Measurements from ENCODE around the gene TPM2. TPM values are rescaled to one million over a fixed set of nuclear protein-coding genes. Genes with fewer than 3 reads are reported as not detected.

TPM2 gene
- total RNA-seq, 5 donors from 2014 or later (not counting 1 experiment from before 2014, with no cell fraction given): 21.4 to 66.0 (median 57.5) TPM

DNA sequence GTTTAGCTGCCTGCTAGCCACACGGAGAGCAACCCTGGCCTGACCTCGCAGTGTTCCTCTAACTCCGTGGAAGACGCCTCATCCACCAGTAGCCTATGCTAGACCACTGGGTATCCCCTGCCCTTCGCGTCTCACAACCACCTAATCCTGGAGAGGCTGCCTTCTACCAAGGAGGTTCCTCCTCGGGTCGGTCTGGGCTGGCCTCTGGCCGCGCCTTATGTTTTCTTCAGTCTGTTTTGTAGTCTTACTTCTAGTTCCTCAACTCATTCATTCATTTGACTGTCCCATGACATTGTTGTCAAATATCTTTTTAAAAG lies 1.6 kb upstream of the TPM2 start:
- DNase-seq: no peak
- 59% methylated on average over 10 of the region's 10 CpGs for WGBS (ENCODE audit: insufficient coverage)
- peaks cover 25 to 29% (median 28%) of the 10 kb centered on the region in 3 donors for H3K4me1 Mint-ChIP-seq
- H3K9me3 Mint-ChIP-seq: no peaks in the 10 kb centered on the region
- Histone ChIP-seq H3K4me3 (ENCODE audit: control insufficient read depth in 1 of 2, extremely low read depth in 1 of 2, low read length in 1 of 2) (peak overlapping the region; percentile 61 to 74), H3K27me3 (replicated peaks in 1 of 2; ENCODE audit: control insufficient read depth in 2 of 2, extremely low read depth in 1 of 2, insufficient read depth in 2 of 2, low read length in 1 of 2) (no peaks in the 10 kb centered on the region), H3K27ac (ENCODE audit: low read length) (peak overlapping the region; percentile 48), H3K4me1 (ENCODE audit: control insufficient read depth in 1 of 2, extremely low read depth in 1 of 2, insufficient read depth in 2 of 2, low read length in 2 of 2) (peaks cover 2 to 27% of the 10 kb centered on the region in 2 experiments), H3K36me3 (ENCODE audit: control insufficient read depth in 2 of 2, extremely low read depth in 1 of 2, insufficient read depth in 1 of 2, low read length in 1 of 2) (peaks cover 0 to 3% of the 10 kb centered on the region in 2 donors), H3K9me3 (no peaks in the 10 kb centered on the region)
- H3K4me3 Mint-ChIP-seq: peak overlapping the region; percentile 82 to 87 (median 83)
- POLR2A ChIA-PET: interaction anchor here in 1 of 2 donors (0.6 kb wide), 1 partner anchor 87 kb away, joined by 4 read pairs; no protein-coding TSS in a partner anchor
- H3K27ac Mint-ChIP-seq: peak overlapping the region; percentile 80 to 84
- no peak for ATAC-seq (replicated peaks in 1 of 4)
- H3K36me3 Mint-ChIP-seq: peaks cover under 1% of the 10 kb centered on the region
- CTCF ChIA-PET: no interaction called here
- no peaks in the 10 kb centered on the region for H3K27me3 Mint-ChIP-seq

DNA sequence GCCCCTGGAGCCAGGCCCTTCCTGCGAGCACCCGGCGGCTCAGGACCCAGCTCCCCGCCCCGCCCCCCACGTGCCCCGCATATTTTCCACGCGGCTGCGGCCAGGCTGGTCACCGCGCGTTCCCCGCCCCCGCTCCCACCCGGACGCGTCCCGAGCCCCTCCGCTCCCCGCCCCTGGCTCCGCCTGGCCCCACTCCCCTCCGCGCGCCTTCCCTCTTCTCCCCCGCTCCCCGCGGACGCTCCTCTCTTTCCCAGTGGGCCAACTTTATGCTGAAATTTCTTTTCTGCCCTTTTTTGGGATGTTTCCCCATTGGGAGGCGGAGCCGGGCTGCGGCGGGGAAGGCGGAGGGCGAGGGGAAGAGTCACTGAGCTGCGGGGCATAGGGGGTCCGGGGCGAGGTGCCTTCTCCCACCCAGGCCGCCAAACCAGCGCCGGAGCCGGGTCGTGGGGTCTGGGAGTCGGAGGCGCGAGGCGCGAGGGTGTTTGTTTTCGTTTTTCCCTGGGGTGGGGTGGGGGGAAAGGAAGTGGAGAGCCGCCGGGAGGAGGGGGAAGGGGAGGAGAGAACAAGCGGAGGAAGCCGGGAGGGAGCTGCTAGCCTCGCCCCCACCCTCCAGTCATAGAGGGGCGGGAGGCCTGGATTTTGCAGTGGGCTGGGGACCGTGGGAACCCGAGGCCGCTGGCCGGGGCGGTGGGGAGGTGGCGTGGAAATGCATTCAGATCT lies 1.0 kb upstream of the TPM2 start:
- Mint-ChIP-seq H3K4me1 (peaks cover 23 to 28% (median 27%) of the 10 kb centered on the region in 3 donors), H3K9me3 (no peaks in the 10 kb centered on the region), H3K4me3 (peak overlapping the region; percentile 82 to 87 (median 83)), H3K27me3 (no peaks in the 10 kb centered on the region), H3K27ac (peak overlapping the region; percentile 80 to 84), H3K36me3 (no peaks in the 10 kb centered on the region)
- H3K27me3 ChIP-seq (replicated peaks in 1 of 2; ENCODE audit: control insufficient read depth in 2 of 2, extremely low read depth in 1 of 2, insufficient read depth in 2 of 2, low read length in 1 of 2): no peaks in the 10 kb centered on the region
- H3K36me3 ChIP-seq (ENCODE audit: control insufficient read depth in 2 of 2, extremely low read depth in 1 of 2, insufficient read depth in 1 of 2, low read length in 1 of 2): peaks cover 0 to 2% of the 10 kb centered on the region in 2 donors
- peak overlapping the region; percentile 61 to 74 for H3K4me3 ChIP-seq (ENCODE audit: control insufficient read depth in 1 of 2, extremely low read depth in 1 of 2, low read length in 1 of 2)
- ATAC-seq (replicated peaks in 1 of 4) (peak; percentile 65 to 73 (median 66)), DNase-seq (peak in 17 of 35 experiments; percentile 4 to 45 (median 16))
- no peaks in the 10 kb centered on the region for H3K9me3 ChIP-seq
- peaks cover 2 to 26% of the 10 kb centered on the region in 2 experiments for H3K4me1 ChIP-seq (ENCODE audit: control insufficient read depth in 1 of 2, extremely low read depth in 1 of 2, insufficient read depth in 2 of 2, low read length in 2 of 2)
- ChIA-PET CTCF (interaction anchor here in 1 of 2 donors (0.6 to 1.3 kb wide), 3 partner anchors 33 to 51 kb away, joined by 3 read pairs; partner anchors contain the start of genes CCDC107 and RMRP), POLR2A (interaction anchor here in 1 of 2 donors (0.6 to 0.7 kb wide), 2 partner anchors 43 to 86 kb away, joined by 3 to 4 read pairs; no protein-coding TSS in a partner anchor)
- under 1% methylated on average over 38 of the region's 61 CpGs for WGBS (ENCODE audit: insufficient coverage)
- H3K27ac ChIP-seq (ENCODE audit: low read length): peak overlapping the region; percentile 48

DNA sequence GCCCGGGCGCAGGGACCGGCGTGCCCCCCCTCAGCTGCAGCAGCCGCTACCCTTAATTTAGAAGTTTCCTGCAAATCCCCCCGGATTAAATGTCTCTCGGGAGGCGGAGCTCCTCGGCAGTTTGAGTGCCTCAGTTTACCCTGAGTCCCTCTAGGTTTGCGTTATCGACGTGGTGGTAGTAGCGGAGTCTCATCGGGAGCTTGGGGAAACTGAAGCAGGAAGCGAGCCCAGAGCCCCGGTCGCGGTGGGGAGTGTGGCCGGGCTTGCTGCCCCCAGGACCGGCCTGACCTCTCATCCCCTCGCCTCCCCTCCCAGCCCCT lies 529 bp upstream of the TPM2 start:
- WGBS (ENCODE audit: insufficient coverage): 6% methylated on average over 17 of the region's 21 CpGs
- Histone ChIP-seq H3K4me1 (ENCODE audit: control insufficient read depth in 1 of 2, extremely low read depth in 1 of 2, insufficient read depth in 2 of 2, low read length in 2 of 2) (peaks cover 2 to 26% of the 10 kb centered on the region in 2 experiments), H3K27me3 (replicated peaks in 1 of 2; ENCODE audit: control insufficient read depth in 2 of 2, extremely low read depth in 1 of 2, insufficient read depth in 2 of 2, low read length in 1 of 2) (no peaks in the 10 kb centered on the region), H3K27ac (ENCODE audit: low read length) (no peak overlapping the region), H3K9me3 (no peaks in the 10 kb centered on the region), H3K36me3 (ENCODE audit: control insufficient read depth in 2 of 2, extremely low read depth in 1 of 2, insufficient read depth in 1 of 2, low read length in 1 of 2) (no peaks in the 10 kb centered on the region), H3K4me3 (ENCODE audit: control insufficient read depth in 1 of 2, extremely low read depth in 1 of 2, low read length in 1 of 2) (peak overlapping the region; percentile 49 to 74)
- ChIA-PET CTCF (interaction anchor here in 1 of 2 donors (0.6 to 1.3 kb wide), 4 partner anchors 12 to 51 kb away, joined by 3 read pairs; partner anchors contain the start of genes CCDC107 and RMRP), POLR2A (no interaction called here)
- no peaks in the 10 kb centered on the region for H3K9me3 Mint-ChIP-seq
- no peak overlapping the region for H3K27ac Mint-ChIP-seq
- H3K4me1 Mint-ChIP-seq: peaks cover 23 to 28% (median 27%) of the 10 kb centered on the region in 3 donors
- peak in 2 of 35 experiments; percentile 7 to 22 for DNase-seq
- H3K4me3 Mint-ChIP-seq: peak overlapping the region; percentile 78 to 87 (median 82)
- H3K36me3 Mint-ChIP-seq: no peaks in the 10 kb centered on the region
- ATAC-seq (replicated peaks in 1 of 4): peak in 1 of 4 experiments; percentile 18
- no peaks in the 10 kb centered on the region for H3K27me3 Mint-ChIP-seq

DNA sequence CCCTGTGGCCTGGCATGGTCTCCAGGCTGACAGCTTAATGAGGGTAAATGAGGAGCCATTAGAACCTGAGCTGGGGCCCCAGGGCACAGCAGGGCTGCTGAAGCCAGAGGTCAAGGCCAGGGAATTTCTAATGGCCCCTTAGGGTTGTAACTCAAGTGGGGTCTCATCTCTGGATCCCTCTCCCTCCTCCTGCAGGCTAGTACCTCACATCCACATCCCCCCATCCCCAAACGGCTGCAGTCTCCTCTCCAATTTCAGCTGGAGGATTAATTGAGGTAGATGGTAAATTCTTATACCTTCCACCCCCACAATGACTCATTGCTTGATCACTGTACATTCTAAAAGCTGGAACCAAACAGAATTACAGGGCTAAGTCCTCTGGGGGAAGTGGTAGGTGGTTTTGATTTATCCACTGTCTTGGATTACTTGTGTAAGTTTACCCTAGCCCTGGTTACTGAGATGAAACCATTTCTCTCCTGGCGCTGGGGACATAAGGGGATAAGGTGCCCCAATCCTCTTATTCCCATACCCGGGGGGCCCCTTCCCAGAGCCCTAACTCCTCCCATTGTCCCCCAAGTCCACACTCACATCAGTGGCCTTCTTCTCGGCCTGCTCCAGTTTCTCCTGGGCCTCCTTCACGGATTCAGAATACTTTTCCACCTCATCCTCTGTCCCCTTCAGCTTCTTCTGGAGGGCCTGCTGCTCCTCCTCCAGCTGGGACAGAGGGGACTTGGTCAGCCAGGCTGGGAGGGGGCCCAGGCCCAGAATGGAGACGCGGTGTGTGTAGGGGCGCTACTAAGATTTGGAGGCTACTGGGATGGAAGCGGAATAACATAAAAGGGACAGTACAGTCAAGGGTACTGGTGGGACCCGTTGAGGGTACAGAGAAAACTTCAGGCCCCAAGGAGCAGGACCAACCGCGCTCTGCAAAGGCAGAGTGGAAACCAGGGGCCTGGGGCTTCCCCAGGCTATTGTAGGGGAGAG lies 875 bp downstream of the TPM2 start:
- H3K9me3 ChIP-seq: no peaks in the 10 kb centered on the region
- no peak overlapping the region for H3K4me3 ChIP-seq (ENCODE audit: control insufficient read depth in 1 of 2, extremely low read depth in 1 of 2, low read length in 1 of 2)
- DNase-seq: peak in 1 of 35 experiments; percentile 11
- peaks cover 2 to 26% of the 10 kb centered on the region in 2 experiments for H3K4me1 ChIP-seq (ENCODE audit: control insufficient read depth in 1 of 2, extremely low read depth in 1 of 2, insufficient read depth in 2 of 2, low read length in 2 of 2)
- ChIA-PET CTCF (interaction anchor here (0.6 to 1.4 kb wide), 2 partner anchors 8 to 41 kb away, joined by 3 to 4 read pairs; no protein-coding TSS in a partner anchor), POLR2A (no interaction called here)
- no peaks in the 10 kb centered on the region for H3K27me3 ChIP-seq (replicated peaks in 1 of 2; ENCODE audit: control insufficient read depth in 2 of 2, extremely low read depth in 1 of 2, insufficient read depth in 2 of 2, low read length in 1 of 2)
- 96% methylated on average over 10 of the region's 12 CpGs for WGBS (ENCODE audit: insufficient coverage)
- H3K27ac ChIP-seq (ENCODE audit: low read length): no peak overlapping the region
- Mint-ChIP-seq H3K4me3 (peak overlapping the region; percentile 61 to 77 (median 69)), H3K4me1 (peaks cover 23 to 28% (median 27%) of the 10 kb centered on the region in 3 donors), H3K36me3 (no peaks in the 10 kb centered on the region), H3K27ac (peak overlapping the region; percentile 79 to 85), H3K9me3 (no peaks in the 10 kb centered on the region), H3K27me3 (no peaks in the 10 kb centered on the region)
- H3K36me3 ChIP-seq (ENCODE audit: control insufficient read depth in 2 of 2, extremely low read depth in 1 of 2, insufficient read depth in 1 of 2, low read length in 1 of 2): no peaks in the 10 kb centered on the region
- ATAC-seq (replicated peaks in 1 of 4): peak in 3 of 4 experiments; percentile 17 to 58 (median 42)

DNA sequence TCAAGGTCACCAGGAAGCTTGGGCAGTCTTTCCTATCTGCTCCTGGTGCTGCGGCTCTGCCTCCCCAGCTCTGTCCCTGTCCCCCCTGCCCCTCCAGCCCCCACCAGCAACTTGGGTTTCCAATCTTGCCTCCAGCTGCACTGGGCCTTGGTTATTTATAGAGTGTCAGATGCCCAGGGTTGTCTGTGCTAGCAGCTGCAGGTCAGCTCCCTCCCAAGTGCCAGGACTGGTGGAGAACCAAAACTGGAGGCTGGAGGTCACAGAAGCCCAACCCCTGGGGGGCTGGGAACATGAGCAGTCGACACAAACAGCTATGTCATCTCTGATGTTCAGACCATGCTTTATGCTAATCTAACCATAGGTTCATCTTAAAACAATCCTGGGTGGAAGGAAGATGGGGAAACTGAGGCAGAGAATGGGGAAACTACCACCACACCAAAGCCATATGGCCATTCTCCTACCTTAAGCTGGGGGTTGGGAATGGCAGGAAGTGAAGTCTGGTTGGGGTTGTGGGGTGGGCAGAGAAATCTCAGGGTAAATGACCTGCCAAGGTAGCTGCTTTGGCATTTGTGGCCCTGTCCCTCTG lies 1.7 kb downstream of the TPM2 start:
- peaks cover 23 to 28% (median 27%) of the 10 kb centered on the region in 3 donors for H3K4me1 Mint-ChIP-seq
- CTCF ChIA-PET: interaction anchor here (0.6 to 1.4 kb wide), 2 partner anchors 9 to 40 kb away, joined by 3 to 4 read pairs; no protein-coding TSS in a partner anchor
- Histone ChIP-seq H3K27me3 (replicated peaks in 1 of 2; ENCODE audit: control insufficient read depth in 2 of 2, extremely low read depth in 1 of 2, insufficient read depth in 2 of 2, low read length in 1 of 2) (no peaks in the 10 kb centered on the region), H3K36me3 (ENCODE audit: control insufficient read depth in 2 of 2, extremely low read depth in 1 of 2, insufficient read depth in 1 of 2, low read length in 1 of 2) (no peaks in the 10 kb centered on the region), H3K4me1 (ENCODE audit: control insufficient read depth in 1 of 2, extremely low read depth in 1 of 2, insufficient read depth in 2 of 2, low read length in 2 of 2) (peaks cover 2 to 26% of the 10 kb centered on the region in 2 experiments), H3K27ac (ENCODE audit: low read length) (no peak overlapping the region), H3K9me3 (no peaks in the 10 kb centered on the region), H3K4me3 (ENCODE audit: control insufficient read depth in 1 of 2, extremely low read depth in 1 of 2, low read length in 1 of 2) (no peak overlapping the region)
- ATAC-seq (replicated peaks in 1 of 4): no peak
- H3K4me3 Mint-ChIP-seq: no peak overlapping the region
- no peaks in the 10 kb centered on the region for H3K36me3 Mint-ChIP-seq
- H3K27me3 Mint-ChIP-seq: no peaks in the 10 kb centered on the region
- no CpG with 5 or more reads among the region's 2 CpGs for WGBS (ENCODE audit: insufficient coverage)
- POLR2A ChIA-PET: no interaction called here
- H3K27ac Mint-ChIP-seq: peak overlapping the region; percentile 39 to 85
- H3K9me3 Mint-ChIP-seq: no peaks in the 10 kb centered on the region
- no peak for DNase-seq
